Uterus (tissue), 4 donors: ENCODE data around the gene PTGS1. TPM values are rescaled to one million over a fixed set of nuclear protein-coding genes. Genes with fewer than 3 reads are reported as not detected.

ENCODE experiments used
- DNase-seq, 2 donors: peaks; one replicate each; pipeline ENCODE4 v3.0.0-alpha.2; 2019 to 2020
- H3K27ac ChIP-seq, 2 donors: fragments of 200-600 bp; sonication (generic); 1 replicate in 1 of 2; 2 replicates in 1 of 2; pipeline ENCODE4 v1.5.1; 2016 to 2018
- H3K27me3 ChIP-seq, 2 donors: fragments of 200-600 bp; sonication (generic); one replicate each; pipeline ENCODE4 v1.5.1; 2018 to 2019; ENCODE audit warnings: control low read depth in 1 of 2
- H3K36me3 ChIP-seq, 2 donors: fragments of 200-600 bp; sonication (generic); one replicate each; pipeline ENCODE4 v1.5.1; 2019; ENCODE audit warnings: control low read depth in 1 of 2
- H3K4me1 ChIP-seq, 2 donors: fragments of 200-600 bp; sonication (generic); one replicate each; pipeline ENCODE4 v1.5.1; 2018 to 2019; ENCODE audit warnings: control low read depth in 1 of 2
- H3K4me3 ChIP-seq, 2 donors: fragments of 200-600 bp; sonication (generic); 1 replicate in 1 of 2; 2 replicates in 1 of 2; pipeline ENCODE4 v1.5.1; 2018 to 2019; ENCODE audit warnings: mild to moderate bottlenecking in 1 of 2
- H3K9me3 ChIP-seq, 2 donors: fragments of 200-600 bp; sonication (generic); one replicate each; pipeline ENCODE4 v1.5.1; 2019; ENCODE audit warnings: control low read depth in 1 of 2
- CTCF ChIP-seq, 4 experiments: fragments of 200-600 bp in 2 of 4; fragments of 450-650 bp in 2 of 4; sonication (generic) in 2 of 4; IDR thresholded peaks; one replicate each; pipeline ENCODE4 v1.5.1; 2016 to 2019; ENCODE audit warnings: antibody characterized with exemption in 4 of 4, mild to moderate bottlenecking in 2 of 4, moderate library complexity in 1 of 4
- POLR2A ChIP-seq, 2 donors: fragments of 450-650 bp; IDR thresholded peaks; one replicate each; pipeline ENCODE4 v1.6.1; 2016; ENCODE audit warnings: antibody characterized with exemption in 2 of 2, mild to moderate bottlenecking in 1 of 2, moderate library complexity in 1 of 2
- intact Hi-C: fragments of 100-400 bp; cut with DNase I; formaldehyde crosslinking; loops from one replicate; pipeline ENCODE4 v1.15.1; 2023; ENCODE audit warnings: low total_unique reads
- total RNA-seq, 4 donors: library from RNA; depleted of rRNA in 3 of 4; stranded (reverse); fragments of >200 nt in 3 of 4; gene quantifications; one replicate each; pipeline versions ENCODE4 v1.1.0 to v1.2.4, GENCODE V29; 2014 to 2023
- donor health status: DM: yes; HTN: yes; CAD: no.

Gene PTGS1
- total RNA-seq, 4 donors from 2014 or later: 2.1 to 20.6 (median 7.4) TPM

- Histone ChIP-seq H3K4me3 (no peak overlapping the region), H3K27ac (peak overlapping the region; percentile 56 to 59), H3K27me3 (no peaks in the 10 kb centered on the region), H3K4me1 (no peaks in the 10 kb centered on the region), H3K9me3 (no peaks in the 10 kb centered on the region), H3K36me3 (no peaks in the 10 kb centered on the region)
- DNase-seq: no peak
- TF ChIP-seq POLR2A (IDR thresholded peaks at IDR 0.05): no peak
- no peak for TF ChIP-seq CTCF (IDR thresholded peaks at IDR 0.05)
- intact Hi-C loops: no loop called here
Observed at GRCh38 chr9:122393284-122393983, 22.6 kb downstream of the PTGS1 start.

- intact Hi-C loops: no loop called here
- TF ChIP-seq POLR2A (IDR thresholded peaks at IDR 0.05) (no peak), CTCF (IDR thresholded peaks at IDR 0.05) (no peak)
- DNase-seq: peak in 1 of 2 donors; percentile 49
- H3K27ac ChIP-seq: peak overlapping the region; percentile 56 to 59
- no peaks in the 10 kb centered on the region for H3K36me3 ChIP-seq
- H3K9me3 ChIP-seq: no peaks in the 10 kb centered on the region
- H3K4me1 ChIP-seq: no peaks in the 10 kb centered on the region
- H3K27me3 ChIP-seq: no peaks in the 10 kb centered on the region
- H3K4me3 ChIP-seq: no peak overlapping the region
Observed at GRCh38 chr9:122394265-122395125, 23.7 kb downstream of the PTGS1 start.

GRCh38 chr9:122396614-122397148 is 25.9 kb downstream of the PTGS1 start:
- Histone ChIP-seq H3K27me3 (no peaks in the 10 kb centered on the region), H3K36me3 (no peaks in the 10 kb centered on the region), H3K9me3 (no peaks in the 10 kb centered on the region), H3K27ac (no peak overlapping the region), H3K4me1 (no peaks in the 10 kb centered on the region), H3K4me3 (no peak overlapping the region)
- intact Hi-C loops: no loop called here
- no peak for DNase-seq
- no peak for TF ChIP-seq POLR2A (IDR thresholded peaks at IDR 0.05)
- no peak for TF ChIP-seq CTCF (IDR thresholded peaks at IDR 0.05)

- Histone ChIP-seq H3K27ac (no peak overlapping the region), H3K36me3 (no peaks in the 10 kb centered on the region), H3K4me3 (no peak overlapping the region), H3K4me1 (no peaks in the 10 kb centered on the region), H3K9me3 (no peaks in the 10 kb centered on the region), H3K27me3 (no peaks in the 10 kb centered on the region)
- no peak for TF ChIP-seq CTCF (IDR thresholded peaks at IDR 0.05)
- no peak for TF ChIP-seq POLR2A (IDR thresholded peaks at IDR 0.05)
- intact Hi-C loops: no loop called here
- DNase-seq: no peak
Observed at GRCh38 chr9:122397749-122398148, 26.9 kb downstream of the PTGS1 start.
